ES-I3 (cell line): ENCODE measurements around the gene PSMC6.
"Not testable (repeated sequence)": the region's sequence is repeated elsewhere in the genome, so short reads cannot be mapped to it uniquely, and the experiment has no call there.

Experiments
- H3K36me3 ChIP-seq: 2 replicates; pipeline ENCODE4 v1.6.1; 2013; ENCODE audit warnings: mild to moderate bottlenecking, low read length, control low read depth, moderate library complexity; ENCODE audit not compliant: insufficient read depth
- H3K4me1 ChIP-seq: 2 replicates; pipeline ENCODE4 v1.6.1; 2013; ENCODE audit warnings: mild to moderate bottlenecking, control low read depth, low read length; ENCODE audit not compliant: insufficient read depth
- H3K9ac ChIP-seq: 2 replicates; pipeline ENCODE4 v1.6.1; 2013; ENCODE audit warnings: low read depth, mild to moderate bottlenecking, low read length, moderate library complexity
- H3K9me3 ChIP-seq: 2 replicates; pipeline ENCODE4 v1.6.1; 2013; ENCODE audit warnings: mild to moderate bottlenecking, low read length, moderate library complexity; ENCODE audit not compliant: control insufficient read depth, insufficient read depth

The PSMC6 gene

DNA sequence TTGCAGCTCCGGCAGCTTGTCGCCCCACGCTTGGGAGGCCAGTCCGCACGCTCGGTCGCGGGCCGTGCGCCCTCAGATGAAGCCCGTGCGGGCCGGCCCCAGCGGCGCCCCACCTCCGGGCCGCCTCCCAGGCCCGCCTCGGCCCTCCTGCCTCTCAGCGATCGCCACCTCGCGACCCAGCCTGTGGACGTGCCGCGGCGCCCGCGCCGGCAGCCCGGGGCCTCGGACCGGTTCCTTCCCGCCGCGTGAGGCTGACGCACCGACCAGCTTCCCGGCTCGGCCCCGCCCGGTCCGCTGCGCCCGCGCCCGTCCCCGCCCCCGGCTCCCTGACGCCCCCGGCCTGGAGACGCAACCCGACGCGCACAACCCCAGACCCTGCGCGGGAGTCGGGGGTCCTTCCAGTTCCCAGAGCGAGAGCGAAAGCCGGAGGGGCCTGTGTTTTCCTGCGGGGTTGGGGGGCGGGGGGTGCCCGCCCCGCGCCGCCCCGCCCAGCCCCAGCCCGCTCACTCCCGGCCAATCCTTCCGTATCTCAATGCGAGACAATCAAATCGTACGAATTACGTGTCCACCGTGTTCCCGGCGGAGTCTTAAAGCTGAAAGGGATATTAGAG, 11.4 kb upstream of the PSMC6 start, which contains the start of gene ERO1A:
Gene ERO1A, minus strand, starts transcription at position 78 of the 611 bp plus-strand sequence. Its CDS starts 77 bp downstream, at position 1.
- H3K4me1 ChIP-seq = peaks cover 4% of the 10 kb centered on the region
- no peaks in the 10 kb centered on the region for H3K36me3 ChIP-seq
- H3K9ac ChIP-seq = peak within 1 kb of the TSS; percentile 68
- no peaks in the 10 kb centered on the region for H3K9me3 ChIP-seq

DNA sequence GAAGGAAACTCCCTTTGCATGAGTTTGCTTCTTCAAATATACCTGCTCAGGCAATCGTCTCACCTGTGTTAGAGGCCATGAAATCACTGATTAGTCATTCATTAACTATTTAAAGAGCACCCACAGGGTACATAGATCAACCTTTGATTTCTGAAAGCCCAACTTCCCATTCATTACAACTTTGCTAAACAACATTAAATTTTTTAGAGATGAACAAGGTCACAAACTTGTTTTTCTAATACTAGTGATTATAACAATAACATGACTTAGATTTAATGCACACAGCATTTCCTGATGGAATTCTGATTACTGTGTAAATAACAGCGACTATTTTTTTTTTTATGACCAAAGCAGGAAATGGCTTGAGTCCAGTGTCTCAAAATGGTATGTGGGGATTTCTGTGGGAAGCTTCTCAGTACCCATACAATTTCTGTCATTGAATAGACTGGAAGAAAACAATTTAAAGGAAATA, 6.3 kb upstream of the PSMC6 start:
- Histone ChIP-seq H3K4me1 (no peaks in the 10 kb centered on the region), H3K9me3 (no peaks in the 10 kb centered on the region), H3K9ac (no peak overlapping the region), H3K36me3 (no peaks in the 10 kb centered on the region)

- H3K9me3 ChIP-seq = no peaks in the 10 kb centered on the region
- no peak overlapping the region for H3K9ac ChIP-seq
- H3K4me1 ChIP-seq = no peaks in the 10 kb centered on the region
- no peaks in the 10 kb centered on the region for H3K36me3 ChIP-seq
These were observed 5.8 kb upstream of the PSMC6 start for GRCh38 chr14:52701223-52701622.

- H3K9ac ChIP-seq = no peak overlapping the region
- peaks cover 2% of the 10 kb centered on the region; the same call in 1 of the 2 replicates for H3K4me1 ChIP-seq
- H3K9me3 ChIP-seq = no peaks in the 10 kb centered on the region; the same call in 1 of the 2 replicates
- H3K36me3 ChIP-seq = no peaks in the 10 kb centered on the region
These were observed 3.8 kb upstream of the PSMC6 start for GRCh38 chr14:52703225-52703624.

DNA sequence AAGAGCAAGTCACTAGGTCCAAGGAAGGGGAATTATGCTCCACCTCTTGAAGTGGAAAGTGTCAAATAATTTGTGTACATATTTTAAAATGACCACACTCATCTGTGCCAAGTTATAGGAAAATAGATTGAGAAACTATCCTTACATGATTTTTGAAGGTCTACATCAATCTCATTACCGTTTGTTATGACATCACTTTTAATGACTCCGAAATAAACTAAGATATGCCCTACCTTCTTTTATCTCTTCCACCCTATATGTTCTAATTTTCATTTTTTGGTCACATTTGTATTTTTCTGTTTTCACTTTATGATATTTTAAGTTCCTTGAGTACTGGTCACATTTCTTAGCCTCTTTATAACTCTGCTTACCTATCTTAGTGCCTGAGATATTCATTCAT, 3.3 kb upstream of the PSMC6 start:
- H3K36me3 ChIP-seq = no peaks in the 10 kb centered on the region
- no peak overlapping the region for H3K9ac ChIP-seq
- no peaks in the 10 kb centered on the region; the same call in 1 of the 2 replicates for H3K9me3 ChIP-seq
- H3K4me1 ChIP-seq = peaks cover 6% of the 10 kb centered on the region; the same call in 1 of the 2 replicates

- H3K9me3 ChIP-seq = no peaks in the 10 kb centered on the region; the same call in 1 of the 2 replicates
- peaks cover 6% of the 10 kb centered on the region; the same call in 1 of the 2 replicates for H3K4me1 ChIP-seq
- peaks cover 6% of the 10 kb centered on the region; the same call in 1 of the 2 replicates for H3K36me3 ChIP-seq
- H3K9ac ChIP-seq = peak overlapping the region; percentile 98
These were observed 714 bp upstream of the PSMC6 start for GRCh38 chr14:52706286-52706685.

DNA sequence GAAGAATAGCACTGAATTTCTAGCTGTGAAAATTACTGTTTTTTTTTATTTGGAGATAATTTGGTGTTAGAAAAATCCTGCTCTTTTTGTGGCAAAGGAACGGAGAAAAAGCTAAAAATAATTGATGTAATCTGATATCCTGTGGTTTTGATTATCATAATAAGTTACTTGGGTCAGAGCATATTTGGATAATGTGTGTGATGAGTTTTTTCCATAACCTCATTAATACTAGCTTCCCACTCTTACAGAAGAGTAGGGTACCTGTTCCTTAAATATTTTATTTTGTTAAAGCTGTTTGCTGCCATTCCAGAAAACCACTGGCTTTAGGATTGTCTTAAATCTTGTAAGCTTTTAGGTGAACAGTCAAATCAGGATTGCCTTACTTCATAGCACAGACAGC, 4.7 kb downstream of the PSMC6 start:
- Histone ChIP-seq H3K9ac (no peak overlapping the region), H3K9me3 (no peaks in the 10 kb centered on the region; the same call in 1 of the 2 replicates), H3K36me3 (peaks cover 28% of the 10 kb centered on the region)

DNA sequence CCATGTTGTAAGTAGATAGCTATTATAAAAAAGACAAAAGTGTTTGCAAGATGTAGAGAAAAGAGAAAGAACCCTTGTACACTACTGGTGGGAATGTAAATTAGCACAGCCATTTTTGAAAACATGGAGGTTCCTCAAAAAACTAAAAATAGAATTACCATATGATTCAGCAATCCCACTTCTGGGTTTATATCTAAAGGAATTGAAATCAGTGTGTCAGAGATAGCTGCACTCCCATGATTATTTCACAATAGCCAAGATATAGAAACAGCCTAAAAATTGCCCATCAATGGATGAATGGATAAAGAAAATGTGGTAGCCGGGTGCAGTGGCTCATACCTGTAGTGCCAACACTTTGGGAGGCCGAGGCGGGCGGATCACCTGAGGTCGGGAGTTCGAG, 9.2 kb downstream of the PSMC6 start:
- H3K36me3 ChIP-seq = peaks cover 35% of the 10 kb centered on the region
- no peaks in the 10 kb centered on the region for H3K9me3 ChIP-seq
- no peaks in the 10 kb centered on the region for H3K4me1 ChIP-seq
- no peak overlapping the region for H3K9ac ChIP-seq

More for the DNA sequence above, 4.7 kb downstream of the PSMC6 start:
- H3K4me1 ChIP-seq = peaks cover 6% of the 10 kb centered on the region; the same call in 1 of the 2 replicates

DNA sequence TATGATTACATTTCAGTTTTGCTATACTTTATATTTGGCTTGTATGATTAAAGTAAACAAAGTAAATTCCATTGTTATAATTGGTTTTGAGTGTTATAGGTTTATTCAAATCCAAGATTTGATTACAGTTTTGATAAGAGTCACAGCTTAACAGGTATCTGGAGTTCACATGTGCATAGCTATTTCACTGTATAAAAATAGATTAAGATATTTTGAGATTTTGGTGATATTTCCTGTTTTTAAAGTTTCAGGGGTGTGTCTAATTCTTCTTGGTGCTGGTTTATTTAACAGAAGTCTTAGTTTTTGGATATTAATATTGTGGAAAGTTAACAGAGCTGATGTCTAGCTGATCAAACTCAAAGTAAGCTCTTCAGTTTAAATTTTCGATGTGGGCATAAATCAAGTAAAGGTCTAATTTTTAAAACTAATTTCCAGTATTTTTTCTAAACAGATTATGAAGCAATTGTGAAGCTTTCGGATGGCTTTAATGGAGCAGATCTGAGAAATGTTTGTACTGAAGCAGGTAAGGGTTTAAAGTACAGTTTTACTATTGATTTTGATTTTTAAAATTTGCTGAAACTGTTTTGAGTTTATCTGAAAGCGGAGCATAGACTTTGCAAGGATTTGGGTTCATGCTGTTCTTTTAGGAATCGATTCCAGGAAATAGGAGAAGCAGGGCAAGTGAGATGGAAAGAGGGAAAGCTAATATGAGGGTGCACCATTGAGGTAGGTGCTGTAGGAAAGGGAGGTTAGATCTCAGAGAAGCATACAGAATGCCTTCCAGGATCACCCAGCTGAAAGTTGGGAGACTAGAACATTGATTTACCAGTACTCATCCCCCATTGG, 16.7 kb downstream of the PSMC6 start:
- H3K9ac ChIP-seq = no peak overlapping the region
- H3K9me3 ChIP-seq = no peaks in the 10 kb centered on the region
- H3K36me3 ChIP-seq = peaks cover 23% of the 10 kb centered on the region
- no peaks in the 10 kb centered on the region for H3K4me1 ChIP-seq

DNA sequence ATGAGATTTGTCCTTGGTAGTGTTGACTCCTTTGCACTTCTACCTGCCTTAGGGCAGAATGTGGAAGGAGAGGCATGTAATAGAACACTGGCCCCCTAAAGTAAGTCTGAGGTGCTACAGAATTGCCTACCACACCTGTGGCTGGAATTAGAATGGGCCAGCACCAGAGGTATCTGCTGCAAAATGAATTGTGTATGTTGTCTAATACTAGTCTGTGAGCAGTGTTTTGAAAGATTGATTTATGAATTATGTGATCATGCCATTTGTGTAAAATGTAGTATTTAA, 17.3 kb downstream of the PSMC6 start:
- Histone ChIP-seq H3K9me3 (no peaks in the 10 kb centered on the region), H3K9ac (no peak overlapping the region), H3K36me3 (peaks cover 18% of the 10 kb centered on the region), H3K4me1 (no peaks in the 10 kb centered on the region)

GRCh38 chr14:52727509-52727908, 20.5 kb downstream of the PSMC6 start:
- H3K36me3 ChIP-seq = peaks cover 15% of the 10 kb centered on the region
- not testable (repeated sequence) for H3K9me3 ChIP-seq, H3K9ac ChIP-seq, H3K4me1 ChIP-seq

DNA sequence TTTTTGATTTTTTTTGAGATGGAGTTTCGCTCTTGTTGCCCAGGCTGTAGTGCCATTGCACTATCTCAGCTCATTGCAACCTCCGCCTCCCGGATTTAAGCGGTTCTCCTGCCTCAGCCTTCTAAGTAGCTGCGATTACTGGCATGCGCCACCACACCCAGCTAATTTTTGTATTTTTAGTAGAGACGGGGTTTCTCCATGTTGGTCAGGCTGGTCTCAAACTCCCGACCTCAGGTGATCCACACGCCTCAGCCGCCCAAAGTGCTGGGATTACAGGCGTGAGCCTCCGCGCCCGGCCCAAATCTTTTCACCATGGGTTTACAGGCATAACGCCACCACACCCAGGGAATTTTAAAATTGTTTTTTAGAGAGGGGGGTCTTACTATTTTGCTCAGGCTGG, 22.0 kb downstream of the PSMC6 start:
- H3K9me3 ChIP-seq, H3K9ac ChIP-seq, H3K36me3 ChIP-seq, H3K4me1 ChIP-seq: not testable (repeated sequence)

- no peaks in the 10 kb centered on the region for H3K9me3 ChIP-seq
- H3K4me1 ChIP-seq = 0 out of 2 replicates have a peak, but pooled peaks cover 4% of the 10 kb centered on the region
- no peaks in the 10 kb centered on the region for H3K36me3 ChIP-seq
- peak overlapping the region; percentile 35; the same call in 1 of the 2 replicates for H3K9ac ChIP-seq
These were observed 22.6 kb downstream of the PSMC6 start for GRCh38 chr14:52729585-52729924.

DNA sequence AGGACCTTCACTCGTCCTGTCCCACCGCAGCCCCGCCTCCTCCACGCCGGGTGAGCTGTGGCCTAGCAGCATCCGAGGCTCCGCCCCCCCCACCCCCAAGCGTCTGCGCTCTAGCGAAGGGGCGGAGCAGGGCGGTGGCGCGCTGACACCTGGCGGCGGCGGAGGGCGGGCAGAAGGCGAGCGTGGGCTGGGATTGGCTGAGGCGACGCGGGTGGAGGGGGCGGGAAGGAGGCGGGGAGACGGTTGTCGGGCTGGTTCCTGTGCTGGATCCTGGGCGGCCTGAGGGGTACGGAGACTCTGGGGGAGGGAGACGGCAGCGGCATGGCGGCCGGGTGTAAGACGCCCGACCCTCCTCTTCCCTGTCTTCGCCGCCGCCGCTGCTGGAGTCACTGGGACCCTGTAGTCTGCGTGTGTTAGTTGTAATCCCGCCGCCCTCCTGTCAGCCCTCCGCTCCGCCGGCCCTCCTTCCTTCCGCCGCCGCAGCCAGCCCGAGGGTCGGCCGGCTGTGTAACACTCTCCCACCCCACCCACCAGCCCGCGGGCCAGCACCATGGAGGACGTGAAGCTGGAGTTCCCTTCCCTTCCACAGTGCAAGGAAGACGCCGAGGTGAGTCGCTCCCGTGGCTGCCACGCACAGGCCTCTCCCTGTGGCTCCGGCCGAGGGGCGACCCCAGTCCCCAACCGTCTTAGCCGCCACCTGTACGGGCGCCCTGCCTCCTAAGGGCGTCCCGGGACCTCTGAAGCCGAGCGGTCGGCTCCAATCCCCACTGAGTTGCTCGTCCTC, 23.1 kb downstream of the PSMC6 start, which contains the start of gene STYX:
Gene STYX, plus strand, starts transcription at position 242 of the 784 bp plus-strand sequence. Its CDS starts 309 bp downstream, at position 551.
- Histone ChIP-seq H3K9ac (peak within 1 kb of the TSS; percentile 79), H3K36me3 (no peaks in the 10 kb centered on the region), H3K4me1 (0 out of 2 replicates have a peak, but pooled peaks cover 4% of the 10 kb centered on the region), H3K9me3 (no peaks in the 10 kb centered on the region)
